Upper lobe of right lung (tissue), 1 donor: ENCODE results near the gene OSBPL5. TPM values are rescaled to one million over a fixed set of nuclear protein-coding genes. Genes with fewer than 3 reads are reported as not detected.
A peak's percentile ranks its signal among the peaks of the same experiment; 100 is the strongest.

ENCODE experiments used
- ATAC-seq: fragments of 200-7000 bp; cut with Tn5 transposase; one replicate; pipeline ENCODE4 v1.9.1; 2020; ENCODE audit warnings: mild to moderate bottlenecking, moderate library complexity
- DNase-seq: peaks from one replicate; pipeline ENCODE4 v3.0.0-alpha.2; 2020
- H3K27ac ChIP-seq: fragments of 200-600 bp; one replicate; pipeline ENCODE4 v1.8.0; 2022
- H3K27me3 ChIP-seq: fragments of 200-600 bp; one replicate; pipeline ENCODE4 v1.8.0; 2022; ENCODE audit warnings: mild to moderate bottlenecking
- H3K36me3 ChIP-seq: fragments of 200-600 bp; one replicate; pipeline ENCODE4 v1.8.0; 2022
- H3K4me1 ChIP-seq: fragments of 200-600 bp; one replicate; pipeline ENCODE4 v1.8.0; 2022
- H3K4me3 ChIP-seq: fragments of 200-600 bp; one replicate; pipeline ENCODE4 v1.8.0; 2022; ENCODE audit warnings: mild to moderate bottlenecking
- H3K9me3 ChIP-seq: fragments of 200-600 bp; one replicate; pipeline ENCODE4 v1.8.0; 2022
- CTCF ChIP-seq: fragments of 200-600 bp; IDR thresholded peaks from one replicate; pipeline ENCODE4 v1.8.0; 2022; ENCODE audit warnings: antibody characterized with exemption
- intact Hi-C: fragments of 100-400 bp; cut with DNase I; formaldehyde crosslinking; loops from one replicate; pipeline ENCODE4 v1.11.0; 2022
- total RNA-seq: library from RNA; stranded (reverse); fragmentation: NEBNext Ultra II Directional; extraction: Animal tissue kit (Norgen Biotek cat#: 25700); gene quantifications from one replicate; pipeline ENCODE4 v1.2.1, GENCODE V29; 2021
- donor health status: DM: no; HTN: yes; CAD: no; lungs with severe emphysema.

The OSBPL5 gene
- total RNA-seq, 1 donor from 2014 or later = 52.6 TPM

- Histone ChIP-seq H3K36me3 (peaks cover 13% of the 10 kb centered on the region), H3K27me3 (no peaks in the 10 kb centered on the region), H3K4me1 (no peaks in the 10 kb centered on the region), H3K9me3 (no peaks in the 10 kb centered on the region), H3K27ac (no peak overlapping the region), H3K4me3 (no peak overlapping the region)
- ATAC-seq (no peak), DNase-seq (peak; percentile 62)
- TF ChIP-seq CTCF = no peak
- intact Hi-C loops = loop anchor here (10.0 kb wide), 1 partner anchor 46 kb away; no protein-coding TSS in a partner anchor
These were observed 73.8 kb downstream of the OSBPL5 start for GRCh38 chr11:3091081-3091845.

- no peaks in the 10 kb centered on the region for H3K4me1 ChIP-seq
- no peak overlapping the region for H3K27ac ChIP-seq
- no peaks in the 10 kb centered on the region for H3K9me3 ChIP-seq
- peak; percentile 60 for DNase-seq
- no peak for ATAC-seq
- H3K36me3 ChIP-seq = peaks cover 13% of the 10 kb centered on the region
- TF ChIP-seq CTCF = no peak
- intact Hi-C loops = loop anchor here (10.0 kb wide), 1 partner anchor 45 kb away; no protein-coding TSS in a partner anchor
- H3K4me3 ChIP-seq = no peak overlapping the region
- H3K27me3 ChIP-seq = no peaks in the 10 kb centered on the region
These were observed 74.8 kb downstream of the OSBPL5 start for GRCh38 chr11:3090096-3090901.

- H3K27me3 ChIP-seq = no peaks in the 10 kb centered on the region
- peaks cover 12% of the 10 kb centered on the region for H3K36me3 ChIP-seq
- DNase-seq (peak; percentile 55), ATAC-seq (no peak)
- H3K4me3 ChIP-seq = no peak overlapping the region
- H3K27ac ChIP-seq = no peak overlapping the region
- H3K9me3 ChIP-seq = no peaks in the 10 kb centered on the region
- TF ChIP-seq CTCF = no peak
- H3K4me1 ChIP-seq = no peaks in the 10 kb centered on the region
- intact Hi-C loops = loop anchor here (10.0 kb wide), 1 partner anchor 45 kb away; no protein-coding TSS in a partner anchor
These were observed 75.7 kb downstream of the OSBPL5 start for GRCh38 chr11:3089236-3090061.

- intact Hi-C loops = no loop called here
- ATAC-seq = no peak
- DNase-seq = peak; percentile 56
- Histone ChIP-seq H3K4me1 (no peaks in the 10 kb centered on the region), H3K27ac (no peak overlapping the region), H3K27me3 (no peaks in the 10 kb centered on the region), H3K9me3 (no peaks in the 10 kb centered on the region), H3K4me3 (no peak overlapping the region), H3K36me3 (peaks cover 7% of the 10 kb centered on the region)
- no peak for TF ChIP-seq CTCF
These were observed 76.3 kb downstream of the OSBPL5 start for GRCh38 chr11:3088806-3089205.
